Testis (tissue), 2 donors: ENCODE results near the gene FAM20C.

Experiments
- POLR2A ChIP-seq: fragments of 450-650 bp; IDR thresholded peaks from one replicate; pipeline ENCODE4 v1.6.1; 2017; ENCODE audit warnings: antibody characterized with exemption, mild to moderate bottlenecking, moderate library complexity
- TF ChIP-seq, protein P1 (sequence below), 3 experiments: fragments of 450-650 bp in 2 of 3; fragments of 200-600 bp in 1 of 3; sonication (generic) in 1 of 3; IDR thresholded peaks; one replicate each; pipeline ENCODE4 v1.5.1; 2016 to 2019; ENCODE audit warnings: antibody characterized with exemption in 3 of 3, mild to moderate bottlenecking in 2 of 3, moderate library complexity in 1 of 3

DNA sequence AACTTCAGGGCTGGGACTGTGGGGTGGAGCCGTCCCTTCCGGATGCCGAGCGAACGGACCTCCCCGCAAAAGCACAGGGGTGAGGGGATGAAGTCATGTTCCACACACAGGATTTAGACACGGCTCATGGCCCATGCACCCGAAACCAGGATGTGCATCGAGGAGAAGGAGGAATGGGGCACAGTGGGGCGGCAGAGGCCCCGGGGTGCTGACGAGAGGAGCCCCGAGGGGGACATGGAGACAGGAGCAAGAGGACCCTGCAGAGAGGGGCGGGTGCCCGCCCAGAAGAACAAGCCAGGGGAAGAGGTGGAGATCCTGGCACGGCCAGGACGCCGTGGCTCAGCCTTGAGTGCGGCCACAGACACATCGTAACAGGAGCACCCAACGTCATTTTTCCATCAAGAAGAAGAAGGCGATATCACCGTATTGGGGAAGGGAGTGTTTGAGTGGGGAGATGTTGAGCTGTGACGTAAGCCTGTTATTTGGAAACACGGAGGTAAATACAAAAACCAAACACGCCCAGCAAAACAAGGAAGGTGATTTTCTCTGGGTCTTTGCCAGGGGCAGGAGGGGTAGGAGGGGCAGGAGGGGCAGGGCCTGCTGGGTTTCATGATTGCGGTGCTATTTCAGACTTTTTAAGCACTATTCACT is 72.3 kb downstream of the FAM20C start:
- no peak for TF ChIP-seq POLR2A
- TF ChIP-seq, protein P1, sequence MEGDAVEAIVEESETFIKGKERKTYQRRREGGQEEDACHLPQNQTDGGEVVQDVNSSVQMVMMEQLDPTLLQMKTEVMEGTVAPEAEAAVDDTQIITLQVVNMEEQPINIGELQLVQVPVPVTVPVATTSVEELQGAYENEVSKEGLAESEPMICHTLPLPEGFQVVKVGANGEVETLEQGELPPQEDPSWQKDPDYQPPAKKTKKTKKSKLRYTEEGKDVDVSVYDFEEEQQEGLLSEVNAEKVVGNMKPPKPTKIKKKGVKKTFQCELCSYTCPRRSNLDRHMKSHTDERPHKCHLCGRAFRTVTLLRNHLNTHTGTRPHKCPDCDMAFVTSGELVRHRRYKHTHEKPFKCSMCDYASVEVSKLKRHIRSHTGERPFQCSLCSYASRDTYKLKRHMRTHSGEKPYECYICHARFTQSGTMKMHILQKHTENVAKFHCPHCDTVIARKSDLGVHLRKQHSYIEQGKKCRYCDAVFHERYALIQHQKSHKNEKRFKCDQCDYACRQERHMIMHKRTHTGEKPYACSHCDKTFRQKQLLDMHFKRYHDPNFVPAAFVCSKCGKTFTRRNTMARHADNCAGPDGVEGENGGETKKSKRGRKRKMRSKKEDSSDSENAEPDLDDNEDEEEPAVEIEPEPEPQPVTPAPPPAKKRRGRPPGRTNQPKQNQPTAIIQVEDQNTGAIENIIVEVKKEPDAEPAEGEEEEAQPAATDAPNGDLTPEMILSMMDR (IDR thresholded peaks at IDR 0.05), result no peak
